OCI-LY3 (cell line): ENCODE data around the gene CDH23.

Source experiments
- EZH2phosphoT487 ChIP-seq: fragments of 200-600 bp; shearing (Covaris generic); IDR thresholded peaks from 2 replicates; pipeline ENCODE4 v1.6.1; 2018; ENCODE audit warnings: antibody characterized with exemption, mixed run types, low read depth
- TF ChIP-seq, protein P1 (sequence below): fragments of 200-600, 300-600 bp; sonication (generic); IDR thresholded peaks from 2 replicates; pipeline ENCODE4 v1.5.1; 2014; ENCODE audit warnings: antibody characterized with exemption, low read length, low read depth

DNA sequence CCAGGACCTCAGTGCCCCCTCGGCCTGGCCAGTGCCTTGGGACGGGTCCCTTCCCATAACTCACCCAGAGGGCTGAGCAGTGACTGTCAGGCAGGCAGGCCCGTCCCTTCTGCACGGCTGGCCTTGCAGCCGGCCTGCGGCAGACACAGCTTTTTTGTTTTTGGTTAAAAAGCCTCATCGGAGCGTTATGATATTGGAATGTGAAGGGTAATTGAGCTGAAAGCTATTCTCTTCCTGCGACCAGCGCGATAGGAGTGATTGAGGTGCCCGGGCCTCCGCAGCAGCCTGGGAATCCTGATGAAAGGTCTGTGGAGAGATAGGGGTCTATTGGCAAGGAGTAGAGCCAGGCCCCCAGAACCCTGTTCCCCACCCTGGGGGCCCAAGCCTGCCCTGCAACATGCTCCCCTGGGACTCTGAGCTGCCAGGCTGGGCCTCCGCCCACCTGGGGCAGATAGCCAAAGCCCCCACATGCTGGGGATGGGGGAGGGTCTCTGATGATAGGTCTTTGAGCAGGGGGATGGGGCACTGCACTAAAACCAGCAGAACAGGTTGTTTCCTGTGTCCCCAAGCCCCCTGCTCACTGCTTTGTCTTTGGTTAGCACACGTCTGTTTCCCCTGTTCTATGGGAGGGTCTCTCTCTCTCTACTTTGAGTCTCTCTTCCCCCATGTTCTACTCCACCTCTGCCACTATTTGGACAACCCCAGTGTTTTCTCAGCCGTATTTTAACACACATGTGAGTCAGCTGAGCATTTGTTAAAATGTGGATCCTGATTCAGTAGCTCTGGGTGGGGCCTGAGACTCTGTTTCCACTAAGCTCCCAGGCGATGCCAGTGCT is 131.9 kb downstream of the CDH23 start:
- TF ChIP-seq, protein P1, sequence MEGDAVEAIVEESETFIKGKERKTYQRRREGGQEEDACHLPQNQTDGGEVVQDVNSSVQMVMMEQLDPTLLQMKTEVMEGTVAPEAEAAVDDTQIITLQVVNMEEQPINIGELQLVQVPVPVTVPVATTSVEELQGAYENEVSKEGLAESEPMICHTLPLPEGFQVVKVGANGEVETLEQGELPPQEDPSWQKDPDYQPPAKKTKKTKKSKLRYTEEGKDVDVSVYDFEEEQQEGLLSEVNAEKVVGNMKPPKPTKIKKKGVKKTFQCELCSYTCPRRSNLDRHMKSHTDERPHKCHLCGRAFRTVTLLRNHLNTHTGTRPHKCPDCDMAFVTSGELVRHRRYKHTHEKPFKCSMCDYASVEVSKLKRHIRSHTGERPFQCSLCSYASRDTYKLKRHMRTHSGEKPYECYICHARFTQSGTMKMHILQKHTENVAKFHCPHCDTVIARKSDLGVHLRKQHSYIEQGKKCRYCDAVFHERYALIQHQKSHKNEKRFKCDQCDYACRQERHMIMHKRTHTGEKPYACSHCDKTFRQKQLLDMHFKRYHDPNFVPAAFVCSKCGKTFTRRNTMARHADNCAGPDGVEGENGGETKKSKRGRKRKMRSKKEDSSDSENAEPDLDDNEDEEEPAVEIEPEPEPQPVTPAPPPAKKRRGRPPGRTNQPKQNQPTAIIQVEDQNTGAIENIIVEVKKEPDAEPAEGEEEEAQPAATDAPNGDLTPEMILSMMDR: no peak
- no peak for TF ChIP-seq EZH2phosphoT487
